ENCODE results near the gene SLC25A12.

DNA sequence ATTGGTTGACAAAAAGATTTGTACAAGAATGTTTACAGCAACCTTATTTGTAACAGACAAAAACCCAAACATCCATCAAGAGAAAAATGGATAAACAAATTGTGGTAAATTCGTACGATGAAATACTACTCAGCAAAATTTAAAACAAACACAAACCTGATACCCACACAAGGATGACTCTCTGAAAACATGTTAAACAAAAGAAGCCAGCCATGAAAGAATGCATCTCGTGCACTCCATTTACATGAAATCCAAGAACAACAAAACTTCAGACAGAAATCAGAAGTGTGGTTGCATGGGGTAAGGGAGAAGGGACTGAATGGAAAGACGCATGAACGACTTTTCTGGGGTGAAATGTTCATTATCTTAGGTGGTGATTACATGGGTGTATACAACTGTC lies 93.4 kb downstream of the SLC25A12 start:
- TF ChIP-seq, protein P1, sequence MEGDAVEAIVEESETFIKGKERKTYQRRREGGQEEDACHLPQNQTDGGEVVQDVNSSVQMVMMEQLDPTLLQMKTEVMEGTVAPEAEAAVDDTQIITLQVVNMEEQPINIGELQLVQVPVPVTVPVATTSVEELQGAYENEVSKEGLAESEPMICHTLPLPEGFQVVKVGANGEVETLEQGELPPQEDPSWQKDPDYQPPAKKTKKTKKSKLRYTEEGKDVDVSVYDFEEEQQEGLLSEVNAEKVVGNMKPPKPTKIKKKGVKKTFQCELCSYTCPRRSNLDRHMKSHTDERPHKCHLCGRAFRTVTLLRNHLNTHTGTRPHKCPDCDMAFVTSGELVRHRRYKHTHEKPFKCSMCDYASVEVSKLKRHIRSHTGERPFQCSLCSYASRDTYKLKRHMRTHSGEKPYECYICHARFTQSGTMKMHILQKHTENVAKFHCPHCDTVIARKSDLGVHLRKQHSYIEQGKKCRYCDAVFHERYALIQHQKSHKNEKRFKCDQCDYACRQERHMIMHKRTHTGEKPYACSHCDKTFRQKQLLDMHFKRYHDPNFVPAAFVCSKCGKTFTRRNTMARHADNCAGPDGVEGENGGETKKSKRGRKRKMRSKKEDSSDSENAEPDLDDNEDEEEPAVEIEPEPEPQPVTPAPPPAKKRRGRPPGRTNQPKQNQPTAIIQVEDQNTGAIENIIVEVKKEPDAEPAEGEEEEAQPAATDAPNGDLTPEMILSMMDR (IDR thresholded peaks at IDR 0.05), result no peak
- TF ChIP-seq POLR2A (IDR thresholded peaks at IDR 0.05), result no peak

All from adrenal gland (tissue), 5 donors.